ENCODE results near the gene KDM4B.

The KDM4B gene

GRCh38 chr19:5062799-5063198, 93.9 kb downstream of the KDM4B start:
- Histone ChIP-seq H3K4me1 (ENCODE audit: control insufficient read depth, low read length) (no peaks in the 10 kb centered on the region), H3K4me2 (ENCODE audit: low read length) (no peak overlapping the region), H3K79me2 (ENCODE audit: control insufficient read depth, low read length) (no peaks in the 10 kb centered on the region), H3F3A (ENCODE audit: control insufficient read depth, insufficient read depth) (no peaks in the 10 kb centered on the region), H3K9me2 (replicated peaks; ENCODE audit: control insufficient read depth, low read length) (no peaks in the 10 kb centered on the region), H4K20me1 (ENCODE audit: control insufficient read depth, insufficient read depth, low read depth, low read length) (no peaks in the 10 kb centered on the region; the same call in 1 of the 2 replicates), H3K9me3 (ENCODE audit: control insufficient read depth, insufficient read depth, low read length) (no peaks in the 10 kb centered on the region), H3K36me3 (ENCODE audit: control insufficient read depth, low read length) (no peaks in the 10 kb centered on the region), H3K27ac (ENCODE audit: low read depth, low read length) (no peak overlapping the region), H3K27me3 (ENCODE audit: control insufficient read depth, low read length) (no peaks in the 10 kb centered on the region), H3K4me3 (ENCODE audit: low read length) (no peak overlapping the region)
- no peak for TF ChIP-seq EZH2phosphoT487 (IDR thresholded peaks at IDR 0.05; ENCODE audit: borderline replicate concordance, low read length)
- no peak for TF ChIP-seq CTCF (IDR thresholded peaks at IDR 0.05; ENCODE audit: low read depth, low read length, poor library complexity, severe bottlenecking)

GRCh38 chr19:5063873-5064645, 95.1 kb downstream of the KDM4B start:
- H3K4me2 ChIP-seq (ENCODE audit: low read length), result no peak overlapping the region
- no peaks in the 10 kb centered on the region for H3K4me1 ChIP-seq (ENCODE audit: control insufficient read depth, low read length)
- TF ChIP-seq CTCF (IDR thresholded peaks at IDR 0.05; ENCODE audit: low read depth, low read length, poor library complexity, severe bottlenecking) (no peak), EZH2phosphoT487 (IDR thresholded peaks at IDR 0.05; ENCODE audit: borderline replicate concordance, low read length) (no peak)
- H3F3A ChIP-seq (ENCODE audit: control insufficient read depth, insufficient read depth), result no peaks in the 10 kb centered on the region
- no peaks in the 10 kb centered on the region for H3K79me2 ChIP-seq (ENCODE audit: control insufficient read depth, low read length)
- H4K20me1 ChIP-seq (ENCODE audit: control insufficient read depth, insufficient read depth, low read depth, low read length), result no peaks in the 10 kb centered on the region; the same call in 1 of the 2 replicates
- H3K36me3 ChIP-seq (ENCODE audit: control insufficient read depth, low read length), result no peaks in the 10 kb centered on the region
- no peaks in the 10 kb centered on the region for H3K27me3 ChIP-seq (ENCODE audit: control insufficient read depth, low read length)
- H3K27ac ChIP-seq (ENCODE audit: low read depth, low read length), result no peak overlapping the region
- no peaks in the 10 kb centered on the region for H3K9me2 ChIP-seq (replicated peaks; ENCODE audit: control insufficient read depth, low read length)
- no peak overlapping the region for H3K4me3 ChIP-seq (ENCODE audit: low read length)
- H3K9me3 ChIP-seq (ENCODE audit: control insufficient read depth, insufficient read depth, low read length), result no peaks in the 10 kb centered on the region

GRCh38 chr19:5064896-5065295, 96.0 kb downstream of the KDM4B start:
- Histone ChIP-seq H3K4me3 (ENCODE audit: low read length) (no peak overlapping the region), H3K9me3 (ENCODE audit: control insufficient read depth, insufficient read depth, low read length) (no peaks in the 10 kb centered on the region), H3K79me2 (ENCODE audit: control insufficient read depth, low read length) (no peaks in the 10 kb centered on the region), H3F3A (ENCODE audit: control insufficient read depth, insufficient read depth) (no peaks in the 10 kb centered on the region), H3K4me2 (ENCODE audit: low read length) (no peak overlapping the region), H3K27ac (ENCODE audit: low read depth, low read length) (no peak overlapping the region), H3K36me3 (ENCODE audit: control insufficient read depth, low read length) (no peaks in the 10 kb centered on the region), H3K4me1 (ENCODE audit: control insufficient read depth, low read length) (no peaks in the 10 kb centered on the region), H4K20me1 (ENCODE audit: control insufficient read depth, insufficient read depth, low read depth, low read length) (no peaks in the 10 kb centered on the region; the same call in 1 of the 2 replicates), H3K27me3 (ENCODE audit: control insufficient read depth, low read length) (no peaks in the 10 kb centered on the region), H3K9me2 (replicated peaks; ENCODE audit: control insufficient read depth, low read length) (no peaks in the 10 kb centered on the region)
- TF ChIP-seq CTCF (IDR thresholded peaks at IDR 0.05; ENCODE audit: low read depth, low read length, poor library complexity, severe bottlenecking) (no peak), EZH2phosphoT487 (IDR thresholded peaks at IDR 0.05; ENCODE audit: borderline replicate concordance, low read length) (no peak)
